GM18526 (cell line): ENCODE results near the gene BCR.

Source experiments
- POLR2A ChIP-seq: IDR thresholded peaks from 3 replicates; pipeline ENCODE4 v1.6.1; 2011; ENCODE audit not compliant: insufficient read length; ENCODE audit errors: extremely low read depth

Gene BCR

DNA sequence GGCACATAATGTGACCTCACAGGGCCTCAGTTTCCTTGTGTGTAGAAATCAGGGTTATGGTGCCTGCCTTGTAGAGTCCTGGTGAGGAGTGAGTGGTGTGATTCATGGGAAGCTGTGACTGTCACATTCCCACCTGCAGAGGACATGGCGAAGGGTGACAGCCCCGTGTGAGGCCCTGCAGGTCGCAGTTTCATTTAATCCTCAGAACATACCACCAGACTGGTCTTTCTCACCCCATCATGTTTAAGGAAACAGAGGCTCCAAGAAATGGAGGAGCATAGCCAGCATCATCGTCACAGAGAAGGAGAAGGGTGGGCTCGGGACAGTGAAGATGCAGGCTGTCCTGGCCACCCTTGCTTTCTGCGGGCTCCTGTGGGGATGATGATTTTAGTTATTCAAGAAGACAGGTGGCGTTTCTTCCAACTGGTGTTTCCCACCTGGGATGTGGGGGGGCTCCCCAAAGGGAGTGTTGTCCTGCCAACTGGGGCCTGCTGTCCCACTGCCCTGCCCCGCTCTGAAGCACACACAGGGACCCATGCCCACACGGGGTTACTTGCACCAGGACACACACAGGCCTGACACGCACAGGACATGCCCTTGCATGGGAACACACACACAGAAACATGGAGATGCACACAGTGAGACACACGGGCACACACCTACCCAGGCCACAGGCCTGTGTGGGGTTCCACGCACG is 100.2 kb downstream of the BCR start:
- no peak for TF ChIP-seq POLR2A

DNA sequence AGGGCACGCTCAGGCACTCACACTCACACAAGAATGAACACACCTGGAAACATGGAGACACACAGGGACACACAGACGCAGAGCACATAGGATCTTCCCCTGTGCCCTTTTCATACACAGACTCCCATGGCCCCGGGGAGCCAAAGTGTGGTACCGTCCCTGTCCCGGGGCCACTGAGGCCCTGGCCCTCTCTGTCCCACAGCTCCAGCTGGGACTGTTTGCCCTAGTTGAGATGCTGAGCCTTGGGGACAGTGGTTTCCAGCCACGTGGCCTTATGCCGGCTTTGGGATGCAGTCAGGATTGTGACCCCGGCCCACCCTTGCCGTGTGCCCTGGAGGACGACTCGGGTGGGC is 100.7 kb downstream of the BCR start:
- no peak for TF ChIP-seq POLR2A

DNA sequence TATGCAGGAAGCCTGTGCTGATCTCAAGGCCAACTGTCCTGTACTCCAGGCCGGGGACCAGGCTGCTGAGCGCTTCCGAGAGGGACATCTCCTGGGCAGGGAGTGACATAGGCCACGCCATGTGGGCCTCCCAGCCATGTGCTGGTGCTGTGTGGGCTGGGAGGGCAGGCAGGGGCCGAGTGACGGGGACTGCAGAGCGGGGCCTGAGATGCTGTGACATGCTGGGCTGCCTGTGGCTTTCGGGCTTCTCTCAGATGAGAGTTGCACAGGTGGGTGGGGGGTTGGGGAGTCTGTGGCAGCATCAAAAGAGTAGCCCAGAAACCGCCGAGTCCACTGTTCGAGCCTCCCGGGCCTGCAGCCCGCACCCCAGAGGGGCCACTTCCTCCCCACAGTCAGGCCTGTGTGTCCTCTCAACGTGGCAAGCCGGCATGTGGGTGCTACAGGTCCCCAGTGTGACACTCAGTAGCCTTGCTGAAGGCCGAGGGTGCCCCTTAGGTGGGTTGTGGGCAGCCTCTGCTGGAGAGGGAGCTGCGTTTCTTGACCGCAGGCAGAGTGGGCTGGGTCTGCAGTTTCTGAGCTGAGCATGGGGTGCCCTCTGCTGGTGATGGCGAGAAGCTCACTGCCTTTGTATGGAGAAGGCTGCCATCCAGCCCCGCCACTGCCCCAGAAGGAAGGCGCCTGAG is 101.2 kb downstream of the BCR start:
- no peak for TF ChIP-seq POLR2A

DNA sequence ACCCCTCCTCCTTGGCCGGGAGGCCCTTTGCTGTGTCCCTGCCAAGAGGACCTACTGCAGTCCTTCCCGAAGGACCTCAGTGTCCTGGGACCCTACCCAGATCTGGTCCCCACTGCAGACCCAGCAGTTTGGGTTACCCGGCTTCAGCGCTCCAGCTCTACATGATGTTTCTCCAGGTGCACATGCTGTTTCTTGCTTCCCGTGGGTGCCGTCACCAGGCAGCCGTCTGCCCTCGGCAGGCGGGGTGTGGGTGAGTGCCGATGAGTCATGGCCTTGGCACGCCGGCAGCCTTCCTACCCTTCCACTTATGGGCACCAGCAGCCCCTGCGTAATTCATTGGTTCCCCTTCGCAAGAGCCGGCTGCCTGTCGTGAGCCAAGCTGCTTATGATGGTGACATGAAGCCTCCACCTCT is 101.8 kb downstream of the BCR start:
- no peak for TF ChIP-seq POLR2A

DNA sequence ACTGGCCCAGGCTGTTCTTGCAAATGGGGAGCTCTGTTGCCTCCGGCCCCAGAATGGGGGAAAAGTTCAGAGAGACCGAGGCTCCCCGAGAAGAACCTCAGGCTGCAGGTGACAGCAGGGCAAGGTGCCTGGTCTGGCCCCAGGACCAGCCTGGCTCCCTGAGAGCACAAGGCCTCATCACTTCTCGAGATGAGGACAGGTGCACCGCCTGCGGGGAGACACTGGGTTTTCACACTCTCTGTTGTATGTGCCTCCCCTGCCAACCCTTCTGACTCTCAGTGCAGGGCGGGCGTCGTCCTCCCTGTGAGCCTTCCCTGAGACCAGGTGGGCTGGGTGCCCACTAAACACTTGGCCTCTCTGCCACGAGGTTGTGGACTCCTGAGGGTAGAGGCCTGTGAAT is 102.2 kb downstream of the BCR start:
- no peak for TF ChIP-seq POLR2A

DNA sequence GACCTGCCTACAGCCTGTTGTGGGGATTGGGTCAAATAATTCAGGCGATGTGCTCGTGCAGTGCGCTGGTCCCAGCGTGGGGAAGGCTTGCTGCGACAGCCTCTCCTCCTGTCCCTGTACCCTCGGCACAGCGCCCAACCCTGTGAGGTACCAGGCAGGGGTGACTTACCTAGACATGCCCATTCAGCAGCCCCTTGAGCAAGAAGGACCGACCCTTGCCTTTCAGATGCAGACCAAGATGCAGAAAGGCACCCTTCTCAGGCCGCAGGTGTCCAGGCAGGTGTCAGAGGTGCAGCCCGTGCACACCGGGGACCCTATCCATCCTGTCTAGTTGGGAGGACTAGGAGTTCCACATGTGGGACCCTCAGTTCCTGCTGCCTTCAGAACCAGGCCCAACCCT is 102.7 kb downstream of the BCR start:
- TF ChIP-seq POLR2A: no peak

DNA sequence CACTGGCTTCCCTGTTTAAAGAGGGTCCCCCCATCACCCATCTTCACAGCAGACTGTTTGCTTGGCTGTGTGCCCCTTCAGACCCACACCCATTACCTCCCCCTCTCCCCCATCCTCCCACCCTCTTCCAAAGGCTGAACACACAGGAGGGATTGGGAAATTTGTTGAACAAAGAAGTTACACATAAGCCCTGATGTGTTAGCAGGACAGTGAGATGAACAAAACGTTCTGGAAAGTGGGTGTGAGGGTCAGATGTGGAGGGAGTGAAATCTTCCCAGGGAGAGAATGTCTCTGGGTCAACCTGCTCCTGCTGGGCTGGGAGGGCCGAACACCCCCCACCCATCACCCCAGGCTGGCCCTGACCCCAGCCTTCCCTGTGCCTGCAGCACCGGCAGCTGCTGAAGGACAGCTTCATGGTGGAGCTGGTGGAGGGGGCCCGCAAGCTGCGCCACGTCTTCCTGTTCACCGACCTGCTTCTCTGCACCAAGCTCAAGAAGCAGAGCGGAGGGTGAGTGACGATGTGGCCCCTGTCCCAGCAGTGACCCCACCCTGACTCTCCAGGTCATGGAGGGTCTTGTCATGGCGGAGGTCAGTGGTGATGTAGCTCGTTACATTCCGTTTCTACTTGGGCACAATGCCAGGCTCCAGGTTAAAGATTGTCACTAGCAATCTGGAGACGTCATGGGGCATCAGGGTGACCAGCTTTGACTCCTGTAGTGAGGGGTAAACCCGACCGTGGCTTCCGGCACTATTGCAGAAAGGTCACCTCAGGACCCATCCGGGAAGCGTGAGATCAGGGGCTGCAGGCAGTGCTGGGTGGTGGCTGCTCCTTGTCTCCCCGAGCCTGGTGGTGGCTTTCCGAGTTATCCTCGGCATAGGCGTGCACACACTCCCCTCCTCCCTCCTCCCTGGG is 103.5 kb downstream of the BCR start:
- TF ChIP-seq POLR2A: no peak

DNA sequence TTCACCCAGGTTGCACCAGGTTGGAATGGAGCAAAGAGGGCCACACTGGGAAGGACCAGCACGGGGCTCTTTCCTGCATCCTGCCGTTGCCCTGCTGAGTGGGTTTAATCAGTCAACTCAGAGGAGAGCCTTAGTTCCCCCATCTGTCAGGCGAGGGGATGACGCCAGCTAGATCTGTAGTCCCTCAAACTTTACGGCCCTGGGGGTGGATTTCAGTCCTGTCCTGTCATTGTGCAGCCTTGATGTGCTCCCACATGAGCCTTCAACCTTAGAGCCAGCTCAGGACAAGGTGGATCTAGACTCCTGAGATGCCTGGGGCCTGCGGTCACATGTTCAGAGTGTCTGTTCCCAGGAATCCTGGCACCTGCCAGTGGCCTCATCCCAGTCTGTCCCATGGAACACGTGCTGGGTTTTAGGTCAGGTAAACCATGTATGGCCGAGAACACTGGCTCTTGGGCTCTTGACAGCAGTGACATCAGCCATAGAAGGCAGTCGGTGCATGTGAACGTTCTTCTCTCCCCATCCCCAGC is 104.3 kb downstream of the BCR start:
- no peak for TF ChIP-seq POLR2A

DNA sequence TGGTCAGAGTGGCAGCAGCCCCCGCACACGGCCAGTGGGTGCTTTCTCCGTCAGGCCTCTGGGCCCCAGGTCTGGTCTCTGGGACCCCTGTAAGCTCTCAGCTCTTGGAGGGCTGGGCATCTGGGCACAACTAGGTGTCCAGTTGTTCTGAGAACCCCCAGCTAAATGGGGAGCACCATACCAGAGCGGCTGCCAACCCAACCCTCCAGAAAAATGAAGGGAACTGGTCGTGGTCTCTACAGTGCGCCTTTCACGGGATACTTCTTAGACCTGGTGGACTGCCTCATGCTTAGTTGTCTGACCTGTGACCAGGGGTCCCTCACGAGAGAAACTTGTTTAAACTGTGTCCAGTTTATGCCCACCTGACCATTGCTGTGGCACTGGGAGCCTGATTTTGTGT is 104.9 kb downstream of the BCR start:
- no peak for TF ChIP-seq POLR2A

DNA sequence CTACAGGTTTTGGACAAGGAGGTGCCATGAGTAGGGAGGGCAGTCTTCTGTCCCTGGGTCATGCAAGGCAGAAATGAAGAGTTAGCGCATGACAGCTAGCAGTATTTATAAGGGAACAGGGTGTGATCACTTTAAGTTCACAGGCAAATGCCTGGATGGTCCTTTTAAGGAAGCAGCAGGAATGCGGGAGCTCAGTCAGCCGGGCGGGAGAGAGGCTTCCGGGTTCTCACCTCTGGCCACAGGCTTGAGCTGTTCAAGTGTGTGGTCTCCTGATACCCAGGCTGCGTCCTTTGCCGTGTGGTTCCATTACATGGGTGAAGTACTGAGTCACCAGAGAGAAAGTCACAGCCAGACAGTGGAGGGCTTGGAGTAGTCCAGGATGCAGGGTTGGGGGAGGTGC is 105.4 kb downstream of the BCR start:
- TF ChIP-seq POLR2A: no peak

DNA sequence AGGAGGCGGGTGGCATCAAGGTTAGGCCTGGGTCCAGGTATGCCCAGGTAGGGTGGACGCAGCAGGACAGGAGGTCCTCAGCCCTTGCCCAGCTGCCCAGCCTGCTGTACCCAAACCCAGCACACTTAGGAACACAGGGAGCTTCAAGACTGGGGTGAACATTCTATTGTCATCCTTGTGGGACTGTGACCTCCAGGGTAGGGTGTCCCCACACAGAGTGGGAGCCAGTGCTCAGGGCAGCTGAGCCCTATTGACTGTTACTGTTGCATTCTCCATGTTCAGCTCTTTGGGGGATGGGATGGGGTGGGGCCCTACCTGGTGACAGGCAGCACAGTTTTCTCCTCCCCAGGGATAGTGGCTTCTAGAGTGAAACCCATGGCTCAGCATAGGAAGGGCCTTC is 106.0 kb downstream of the BCR start:
- no peak for TF ChIP-seq POLR2A

DNA sequence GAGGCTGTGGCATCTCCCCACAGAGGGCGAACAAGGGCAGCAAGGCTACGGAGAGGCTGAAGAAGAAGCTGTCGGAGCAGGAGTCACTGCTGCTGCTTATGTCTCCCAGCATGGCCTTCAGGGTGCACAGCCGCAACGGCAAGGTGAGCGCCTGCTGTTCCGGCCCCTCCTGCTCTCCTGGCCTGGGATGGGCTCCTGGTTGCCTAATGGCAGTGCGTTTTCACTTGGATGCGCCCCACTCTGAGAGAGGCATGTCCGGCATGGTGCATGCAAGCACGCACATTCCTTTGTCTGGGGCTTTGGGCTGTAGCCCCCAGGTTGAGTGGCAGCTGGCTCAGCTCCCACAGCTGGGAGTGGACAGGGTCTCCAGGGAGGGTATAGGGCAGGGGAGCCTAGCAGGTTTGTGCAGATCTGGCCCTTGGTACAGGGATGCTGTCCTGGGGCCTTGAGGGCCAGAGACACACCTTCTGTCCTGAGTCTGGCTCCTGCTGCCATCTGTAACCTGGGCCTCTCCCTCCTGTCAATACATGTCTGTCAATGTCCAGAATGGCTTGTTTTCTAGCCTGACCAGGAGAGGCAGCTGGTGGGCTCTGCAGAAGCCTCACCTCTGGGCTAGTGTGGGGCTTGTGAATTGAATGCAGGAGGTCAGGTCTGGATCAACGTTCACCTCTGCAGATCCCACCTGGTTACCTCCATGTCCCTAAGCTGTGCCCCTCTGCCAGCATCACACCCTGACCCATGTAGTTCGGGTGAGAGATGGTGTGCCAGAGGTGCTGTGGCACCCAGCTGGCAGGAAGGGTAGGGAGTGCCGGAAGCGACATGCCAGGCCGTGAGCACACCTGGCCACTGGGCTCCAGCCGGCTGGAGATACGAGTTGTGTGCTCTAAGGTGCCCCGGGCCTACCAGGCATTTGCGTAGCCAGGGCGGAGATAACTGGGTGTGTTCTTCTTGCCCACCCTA is 107.1 kb downstream of the BCR start:
- TF ChIP-seq POLR2A: no peak

DNA sequence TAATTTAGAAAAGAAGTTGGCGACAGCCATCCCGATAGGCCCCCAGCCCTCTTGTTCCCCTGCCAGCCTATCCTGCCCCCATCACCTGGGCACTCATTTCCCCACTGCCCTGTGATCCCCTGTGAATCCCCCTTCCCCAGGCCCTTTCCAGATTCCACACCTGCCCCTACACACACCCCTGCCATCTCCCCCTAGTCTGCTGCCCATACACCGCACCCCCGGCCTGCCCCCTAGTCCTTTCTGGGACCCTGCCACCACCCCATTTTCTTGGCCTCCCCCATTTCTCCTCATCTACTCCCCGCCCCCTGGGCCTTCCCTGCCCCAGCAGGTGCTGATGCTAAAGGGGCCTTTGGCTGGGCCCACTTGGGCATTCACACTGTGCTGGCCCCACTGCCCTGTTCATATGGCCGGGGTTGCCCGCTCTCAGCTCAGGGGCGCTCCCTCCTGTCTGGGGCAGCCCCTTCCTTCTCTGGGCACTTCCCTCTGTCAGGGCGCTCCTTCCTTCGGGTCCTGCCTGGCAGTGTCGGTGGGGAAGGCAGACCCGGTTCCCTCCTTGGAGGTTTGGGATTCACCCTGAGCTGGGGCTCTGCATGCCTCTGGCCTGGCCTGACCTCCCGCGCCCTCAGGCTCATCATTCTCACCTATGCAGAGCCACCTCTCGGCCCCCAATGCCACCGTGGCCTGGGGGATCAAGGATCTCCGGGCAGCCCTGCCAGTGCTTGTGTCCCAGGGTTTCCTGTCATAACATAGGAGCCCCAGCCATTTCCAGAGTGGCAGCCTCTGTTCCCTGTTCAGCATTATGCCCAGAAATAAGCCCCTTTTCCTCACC is 108.2 kb downstream of the BCR start:
- no peak for TF ChIP-seq POLR2A

DNA sequence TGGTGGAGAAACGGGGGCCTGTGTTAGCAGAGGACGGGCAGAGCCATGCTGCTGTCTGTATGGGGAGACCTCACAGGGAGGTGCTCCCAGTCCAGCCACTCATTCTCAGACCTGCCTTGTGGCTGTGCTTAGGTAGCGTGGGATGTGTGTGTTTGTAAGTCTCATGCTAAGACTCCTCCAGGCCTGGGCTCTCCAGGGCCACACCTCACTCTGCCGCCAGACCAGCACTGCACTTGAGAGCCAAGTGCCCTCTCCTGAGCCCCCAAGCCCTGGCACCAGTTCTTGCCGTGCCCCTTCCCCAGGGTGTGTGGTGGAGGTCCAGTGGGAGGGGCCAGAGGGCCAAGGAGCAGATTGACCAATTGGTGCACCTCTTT is 108.8 kb downstream of the BCR start:
- no peak for TF ChIP-seq POLR2A
